Left renal pelvis (tissue), 4 donors: ENCODE data around the gene UTS2R. TPM values are rescaled to one million over a fixed set of nuclear protein-coding genes. Genes with fewer than 3 reads are reported as not detected.

Experiments used
- DNase-seq, 4 donors: peaks; one replicate each; pipeline ENCODE4 v3.0.0-alpha.2; 2013; ENCODE audit warnings: low read depth in 4 of 4, low spot score in 3 of 4
- polyA plus RNA-seq, 4 donors: library from polyadenylated mRNA; unstranded; fragments of 120-200 nt; gene quantifications; one replicate each; pipeline ENCODE4 v1.2.1, GENCODE V29; 2013; ENCODE audit not compliant: insufficient read length in 4 of 4

Gene UTS2R
- polyA plus RNA-seq, 4 donors, result 0.19 to 1.2 (median 0.25) TPM

DNA sequence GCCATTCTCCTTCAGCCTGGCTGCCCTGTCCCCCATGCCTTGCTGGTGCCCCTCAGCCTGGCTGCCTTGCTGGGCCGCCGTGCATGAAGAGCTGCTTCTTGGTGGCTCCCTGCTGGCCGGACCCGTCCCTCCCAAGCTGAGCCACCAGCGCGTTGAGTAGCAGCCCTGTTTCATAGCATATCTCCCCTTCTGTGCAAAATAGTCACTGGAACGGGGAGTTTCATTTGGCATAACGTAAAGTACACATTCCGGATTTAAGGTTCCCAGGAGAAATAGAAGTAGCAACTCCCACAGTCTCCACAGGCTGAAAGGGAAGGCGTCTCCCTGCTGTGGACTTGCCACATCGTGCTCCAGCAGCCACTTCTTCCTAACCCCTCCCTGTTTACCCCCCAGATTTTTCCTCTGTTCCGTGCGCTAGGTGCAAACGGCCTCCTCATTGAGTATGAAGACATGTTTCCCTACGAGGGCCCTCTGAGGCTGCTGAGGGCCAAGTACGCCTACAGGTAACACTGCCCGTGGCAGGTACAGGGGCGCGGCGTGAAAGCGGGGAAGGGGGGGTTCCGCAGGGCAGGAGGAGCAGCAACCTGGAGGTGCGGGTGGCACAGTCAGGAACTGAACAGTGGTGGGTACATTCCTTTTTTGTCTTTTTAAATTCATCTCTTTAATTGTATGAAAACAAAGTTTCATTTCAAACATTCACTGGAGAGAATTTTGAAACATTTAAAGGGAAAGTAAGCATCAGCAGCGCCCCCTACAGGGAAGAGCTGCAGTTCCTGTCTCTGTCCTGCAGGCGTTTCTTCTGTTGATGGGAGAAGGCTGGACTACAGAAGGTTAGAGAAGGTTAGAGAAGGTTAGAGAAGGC lies 52.7 kb downstream of the UTS2R start:
- no peak for DNase-seq

DNA sequence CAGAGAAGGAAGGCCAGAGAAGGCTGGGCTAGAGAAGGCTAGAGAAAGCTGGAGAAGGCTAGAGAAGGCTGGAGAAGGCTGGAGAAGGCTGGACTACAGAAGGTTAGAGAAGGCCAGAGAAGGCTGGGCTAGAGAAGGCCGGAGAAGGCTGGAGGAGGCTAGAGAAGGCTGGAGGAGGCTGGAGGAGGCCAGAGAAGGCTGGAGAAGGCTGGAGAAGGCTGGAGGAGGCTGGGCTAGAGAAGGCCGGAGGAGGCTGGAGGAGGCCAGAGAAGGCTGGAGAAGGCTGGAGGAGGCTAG lies 53.2 kb downstream of the UTS2R start:
- no peak for DNase-seq

Other genes with a start within 250 kb of the UTS2R start
- gene CCDC57, start 158.9 kb upstream of the UTS2R start, polyA plus RNA-seq, result 10 to 100 TPM; 33.4 to 79.9 (median 43.5) TPM
- 10 to 100 TPM in 3 of 4 donors, 1 to 10 TPM in 1; 6.6 to 16.3 (median 13.0) TPM for gene SLC16A3, start 142.7 kb upstream of the UTS2R start, polyA plus RNA-seq
- gene CSNK1D, start 98.1 kb upstream of the UTS2R start, polyA plus RNA-seq, result 100 to 1,000 TPM in 3 of 4 donors, 10 to 100 TPM in 1; 88.6 to 125 (median 117) TPM
- gene CD7, start 54.2 kb upstream of the UTS2R start, polyA plus RNA-seq, result 1 to 10 TPM in 1 of 4 donors, under 1 TPM in 3; 0.14 to 1.7 (median 0.51) TPM
- gene SECTM1, start 38.0 kb upstream of the UTS2R start, polyA plus RNA-seq, result 10 to 100 TPM in 1 of 4 donors, 1 to 10 TPM in 3; 1.3 to 13.6 (median 1.9) TPM
- under 1 TPM in 1 of 4 donors, not detected in 3; 0.09 TPM for gene TEX19, start 12.5 kb upstream of the UTS2R start, polyA plus RNA-seq
- 10 to 100 TPM; 30.4 to 61.7 (median 36.4) TPM for gene HEXD, start 46.6 kb downstream of the UTS2R start, polyA plus RNA-seq
- 10 to 100 TPM; 19.7 to 28.4 (median 25.0) TPM for gene OGFOD3, start 46.8 kb downstream of the UTS2R start, polyA plus RNA-seq
- gene CYBC1, start 79.0 kb downstream of the UTS2R start, polyA plus RNA-seq, result 10 to 100 TPM; 44.8 to 63.0 (median 50.0) TPM
- gene NARF, start 87.0 kb downstream of the UTS2R start, polyA plus RNA-seq, result 10 to 100 TPM; 69.5 to 94.6 (median 89.7) TPM
- gene FOXK2, start 148.0 kb downstream of the UTS2R start, polyA plus RNA-seq, result 10 to 100 TPM; 39.6 to 44.6 (median 42.0) TPM